ENCODE data around the gene VASH1. TPM values are rescaled to one million over a fixed set of nuclear protein-coding genes. Genes with fewer than 3 reads are reported as not detected.

Gene VASH1
- polyA plus RNA-seq, 1 donor = 16.4 TPM

DNA sequence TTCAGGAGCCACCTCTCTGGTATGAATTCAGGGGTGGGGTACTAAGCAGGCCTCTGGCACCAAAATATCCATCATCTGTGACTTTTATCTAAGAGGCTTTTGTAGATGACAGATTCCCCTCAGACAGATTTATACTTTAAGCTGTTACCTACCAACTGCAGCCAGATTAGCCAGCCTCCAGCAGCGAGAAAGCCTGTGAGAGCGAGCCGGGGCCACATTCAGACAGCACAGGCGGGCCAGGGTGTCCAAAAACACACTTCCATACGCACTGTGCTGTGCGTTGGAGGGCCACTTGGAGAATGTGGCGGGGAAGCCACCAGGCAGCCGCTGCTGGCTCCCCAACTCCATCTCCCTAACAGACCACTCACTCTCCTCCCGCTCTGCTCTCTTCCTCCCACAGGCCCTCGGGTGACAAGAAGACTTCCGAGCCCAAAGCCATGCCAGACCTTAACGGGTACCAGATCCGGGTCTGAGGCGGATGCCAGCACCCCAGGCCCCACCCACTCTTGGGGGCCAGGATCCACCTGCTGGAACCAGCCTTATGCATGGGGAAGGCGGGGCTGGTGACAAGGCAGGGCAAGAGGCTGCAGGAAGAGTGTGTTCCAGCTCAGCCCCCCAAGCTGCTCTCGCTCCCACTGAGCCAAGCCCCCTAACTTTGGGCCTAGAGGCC, 17.4 kb downstream of the VASH1 start:
- Histone ChIP-seq H3K4me1 (ENCODE audit: control insufficient read depth, insufficient read depth, low read length) (peaks cover 6% of the 10 kb centered on the region), H3K9me3 (ENCODE audit: control insufficient read depth, low read depth, low read length) (peaks cover 4% of the 10 kb centered on the region), H3K4me3 (ENCODE audit: low read length) (no peak overlapping the region), H3K27me3 (ENCODE audit: control insufficient read depth, insufficient read depth, low read length) (no peaks in the 10 kb centered on the region), H3K27ac (ENCODE audit: low read length) (no peak overlapping the region), H3K36me3 (ENCODE audit: control insufficient read depth, insufficient read depth, low read length) (peaks cover 36% of the 10 kb centered on the region)
- no CpG with 5 or more reads among the region's 16 CpGs for WGBS (ENCODE audit: insufficient coverage, low lambda C conversion rate)
- no peak for DNase-seq

DNA sequence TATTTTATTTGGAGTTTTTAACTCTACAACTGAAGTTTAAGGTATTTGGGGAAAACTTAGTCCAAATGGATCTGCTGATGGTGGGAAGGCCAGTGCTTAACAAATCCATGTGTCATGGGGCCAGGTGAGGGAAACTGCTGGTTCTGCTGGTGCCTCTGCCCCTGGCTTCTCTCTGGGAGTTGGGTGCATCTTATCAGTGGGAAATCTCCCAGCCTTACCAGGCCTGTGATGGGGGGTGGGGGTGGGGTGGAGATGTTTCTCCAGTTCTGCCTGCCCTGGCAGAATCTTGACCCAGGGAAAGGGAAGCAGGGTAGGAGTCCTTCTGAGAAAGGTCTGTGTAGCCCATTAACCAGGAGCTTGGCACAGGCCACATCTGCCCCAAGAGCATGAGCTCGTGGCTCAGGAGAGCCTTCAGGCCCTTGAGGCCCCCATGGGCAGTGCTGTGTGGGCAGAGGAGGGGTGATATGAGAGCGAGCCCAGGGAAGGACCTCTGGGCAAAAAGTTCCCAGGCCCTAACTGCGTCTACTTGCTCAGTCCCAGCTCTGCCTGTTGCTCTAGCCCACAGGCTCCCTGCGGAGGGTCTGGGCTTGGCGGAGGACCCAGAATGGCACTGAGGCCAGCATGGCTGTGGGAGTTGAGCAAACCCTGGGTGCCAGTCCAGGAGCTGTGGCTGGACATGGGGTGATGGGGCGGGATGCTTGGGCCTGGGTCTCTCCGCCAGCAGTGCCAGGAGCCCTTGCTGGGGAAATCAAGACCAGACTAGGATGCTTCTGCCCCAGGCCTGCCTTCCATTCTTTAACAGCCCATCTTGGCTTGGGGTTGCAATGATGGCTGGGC, 18.2 kb downstream of the VASH1 start:
- no peak for DNase-seq
- H3K9me3 ChIP-seq (ENCODE audit: control insufficient read depth, low read depth, low read length) = peaks cover 4% of the 10 kb centered on the region
- no CpG with 5 or more reads among the region's 7 CpGs for WGBS (ENCODE audit: insufficient coverage, low lambda C conversion rate)
- no peaks in the 10 kb centered on the region for H3K4me1 ChIP-seq (ENCODE audit: control insufficient read depth, insufficient read depth, low read length)
- no peak overlapping the region for H3K4me3 ChIP-seq (ENCODE audit: low read length)
- peaks cover 44% of the 10 kb centered on the region for H3K36me3 ChIP-seq (ENCODE audit: control insufficient read depth, insufficient read depth, low read length)
- H3K27me3 ChIP-seq (ENCODE audit: control insufficient read depth, insufficient read depth, low read length) = no peaks in the 10 kb centered on the region
- H3K27ac ChIP-seq (ENCODE audit: low read length) = no peak overlapping the region

DNA sequence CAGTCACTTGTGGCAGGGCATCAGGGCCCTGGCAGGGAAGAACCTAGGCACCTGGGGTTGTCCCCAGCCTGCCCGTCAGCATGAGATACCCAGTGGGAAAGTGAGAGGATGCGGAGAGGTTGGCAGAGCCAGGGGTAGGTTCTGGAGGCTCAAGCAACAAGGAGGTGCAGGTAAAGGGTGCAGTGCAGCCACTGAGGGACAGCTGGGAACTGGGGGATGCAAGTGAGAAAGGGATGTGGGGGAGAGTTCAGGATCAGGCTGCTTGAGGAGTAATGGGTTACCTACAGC, 18.7 kb downstream of the VASH1 start:
- WGBS (ENCODE audit: insufficient coverage, low lambda C conversion rate) = 100% methylated on average over 1 of the region's 2 CpGs
- Histone ChIP-seq H3K9me3 (ENCODE audit: control insufficient read depth, low read depth, low read length) (peaks cover 4% of the 10 kb centered on the region), H3K27me3 (ENCODE audit: control insufficient read depth, insufficient read depth, low read length) (no peaks in the 10 kb centered on the region), H3K36me3 (ENCODE audit: control insufficient read depth, insufficient read depth, low read length) (peaks cover 44% of the 10 kb centered on the region), H3K27ac (ENCODE audit: low read length) (no peak overlapping the region), H3K4me3 (ENCODE audit: low read length) (no peak overlapping the region), H3K4me1 (ENCODE audit: control insufficient read depth, insufficient read depth, low read length) (no peaks in the 10 kb centered on the region)
- no peak for DNase-seq

DNA sequence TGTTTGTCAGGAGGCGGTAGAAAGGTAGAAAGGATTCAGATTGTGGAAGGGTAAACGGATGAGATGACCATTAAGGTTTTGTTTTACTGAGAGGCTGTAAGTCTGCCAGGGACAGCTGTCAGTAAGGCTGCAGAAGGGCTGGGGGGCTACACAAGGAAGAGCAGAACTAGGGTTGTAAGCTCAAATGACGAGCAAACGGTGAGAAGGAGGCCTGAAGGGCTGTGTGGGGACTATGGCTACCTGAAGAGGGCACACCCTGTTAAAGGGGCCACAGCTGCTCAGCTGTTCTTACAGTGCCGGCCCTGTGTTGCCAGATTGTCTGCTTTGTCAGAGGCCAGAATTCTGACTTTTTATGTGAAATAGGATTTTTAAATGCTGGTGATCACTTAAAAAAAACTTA, 19.1 kb downstream of the VASH1 start:
- H3K27ac ChIP-seq (ENCODE audit: low read length) = no peak overlapping the region
- H3K9me3 ChIP-seq (ENCODE audit: control insufficient read depth, low read depth, low read length) = peaks cover 4% of the 10 kb centered on the region
- H3K4me1 ChIP-seq (ENCODE audit: control insufficient read depth, insufficient read depth, low read length) = no peaks in the 10 kb centered on the region
- 100% methylated on average over 2 of the region's 5 CpGs for WGBS (ENCODE audit: insufficient coverage, low lambda C conversion rate)
- H3K4me3 ChIP-seq (ENCODE audit: low read length) = no peak overlapping the region
- H3K36me3 ChIP-seq (ENCODE audit: control insufficient read depth, insufficient read depth, low read length) = peaks cover 46% of the 10 kb centered on the region
- no peak for DNase-seq
- no peaks in the 10 kb centered on the region for H3K27me3 ChIP-seq (ENCODE audit: control insufficient read depth, insufficient read depth, low read length)

DNA sequence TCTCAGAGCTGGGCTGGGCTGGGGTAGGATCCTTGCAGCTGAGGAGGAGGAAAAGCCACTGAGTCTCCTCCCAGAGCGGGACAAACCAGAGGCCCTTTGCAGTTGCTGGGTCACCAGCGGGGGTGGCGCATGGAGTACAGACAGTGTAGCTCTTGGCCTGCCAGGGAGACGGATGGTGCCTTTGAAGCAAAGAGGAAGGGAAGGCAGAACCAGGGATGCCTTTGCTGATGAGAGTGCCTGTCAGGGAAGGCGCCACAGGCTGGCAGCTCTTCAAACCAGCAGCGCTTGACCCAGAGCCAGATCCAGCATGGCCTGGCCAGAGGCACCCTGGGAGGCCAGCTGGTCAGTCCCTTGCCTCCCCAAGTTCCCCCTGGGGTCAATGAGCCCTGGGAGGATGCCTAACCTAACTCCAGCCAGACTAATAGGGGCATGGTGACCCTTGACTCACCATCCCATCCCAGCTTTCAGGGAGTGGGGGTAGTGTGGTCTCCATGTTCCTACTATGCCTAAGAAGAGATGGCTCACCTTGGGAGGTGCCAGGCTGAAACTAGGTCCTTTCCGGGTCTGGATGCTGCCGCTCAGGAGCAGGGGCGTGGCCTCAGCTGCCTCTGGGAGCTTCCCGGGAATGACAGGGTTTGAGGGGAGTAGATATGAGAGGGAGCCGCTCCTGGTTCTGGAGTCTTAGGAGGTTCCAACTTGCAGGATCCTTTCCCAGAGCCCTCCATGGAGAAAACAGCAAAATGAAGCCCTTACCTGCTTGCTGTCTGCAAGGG, 19.8 kb downstream of the VASH1 start:
- peaks cover 50% of the 10 kb centered on the region for H3K36me3 ChIP-seq (ENCODE audit: control insufficient read depth, insufficient read depth, low read length)
- no peak overlapping the region for H3K27ac ChIP-seq (ENCODE audit: low read length)
- no peak for DNase-seq
- no peaks in the 10 kb centered on the region for H3K27me3 ChIP-seq (ENCODE audit: control insufficient read depth, insufficient read depth, low read length)
- H3K4me1 ChIP-seq (ENCODE audit: control insufficient read depth, insufficient read depth, low read length) = no peaks in the 10 kb centered on the region
- no peak overlapping the region for H3K4me3 ChIP-seq (ENCODE audit: low read length)
- no peaks in the 10 kb centered on the region for H3K9me3 ChIP-seq (ENCODE audit: control insufficient read depth, low read depth, low read length)
- WGBS (ENCODE audit: insufficient coverage, low lambda C conversion rate) = no CpG with 5 or more reads among the region's 11 CpGs

DNA sequence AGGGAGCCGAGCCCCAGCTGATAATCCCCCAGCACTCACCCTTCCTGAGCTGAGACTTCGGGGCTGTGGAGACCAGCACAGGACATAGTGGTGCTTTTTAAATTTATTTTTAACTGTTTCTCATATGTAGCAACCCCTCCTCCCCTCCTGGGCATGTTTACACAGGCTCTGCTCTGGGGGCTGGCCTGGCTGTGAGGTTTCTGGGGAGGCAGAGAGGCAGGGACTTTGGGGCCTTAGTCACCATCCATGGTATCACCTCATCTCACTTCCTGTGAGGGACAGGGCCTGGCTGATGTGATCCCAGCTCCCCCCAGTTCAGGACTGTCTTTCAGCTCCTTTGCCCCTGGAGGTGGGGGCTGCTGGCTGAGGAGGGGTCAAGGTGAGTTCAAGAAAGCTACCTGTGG, 20.4 kb downstream of the VASH1 start:
- no peaks in the 10 kb centered on the region for H3K9me3 ChIP-seq (ENCODE audit: control insufficient read depth, low read depth, low read length)
- DNase-seq = no peak
- H3K27ac ChIP-seq (ENCODE audit: low read length) = no peak overlapping the region
- no peak overlapping the region for H3K4me3 ChIP-seq (ENCODE audit: low read length)
- no CpG with 5 or more reads among the region's 2 CpGs for WGBS (ENCODE audit: insufficient coverage, low lambda C conversion rate)
- no peaks in the 10 kb centered on the region for H3K4me1 ChIP-seq (ENCODE audit: control insufficient read depth, insufficient read depth, low read length)
- H3K27me3 ChIP-seq (ENCODE audit: control insufficient read depth, insufficient read depth, low read length) = no peaks in the 10 kb centered on the region
- peaks cover 54% of the 10 kb centered on the region for H3K36me3 ChIP-seq (ENCODE audit: control insufficient read depth, insufficient read depth, low read length)

DNA sequence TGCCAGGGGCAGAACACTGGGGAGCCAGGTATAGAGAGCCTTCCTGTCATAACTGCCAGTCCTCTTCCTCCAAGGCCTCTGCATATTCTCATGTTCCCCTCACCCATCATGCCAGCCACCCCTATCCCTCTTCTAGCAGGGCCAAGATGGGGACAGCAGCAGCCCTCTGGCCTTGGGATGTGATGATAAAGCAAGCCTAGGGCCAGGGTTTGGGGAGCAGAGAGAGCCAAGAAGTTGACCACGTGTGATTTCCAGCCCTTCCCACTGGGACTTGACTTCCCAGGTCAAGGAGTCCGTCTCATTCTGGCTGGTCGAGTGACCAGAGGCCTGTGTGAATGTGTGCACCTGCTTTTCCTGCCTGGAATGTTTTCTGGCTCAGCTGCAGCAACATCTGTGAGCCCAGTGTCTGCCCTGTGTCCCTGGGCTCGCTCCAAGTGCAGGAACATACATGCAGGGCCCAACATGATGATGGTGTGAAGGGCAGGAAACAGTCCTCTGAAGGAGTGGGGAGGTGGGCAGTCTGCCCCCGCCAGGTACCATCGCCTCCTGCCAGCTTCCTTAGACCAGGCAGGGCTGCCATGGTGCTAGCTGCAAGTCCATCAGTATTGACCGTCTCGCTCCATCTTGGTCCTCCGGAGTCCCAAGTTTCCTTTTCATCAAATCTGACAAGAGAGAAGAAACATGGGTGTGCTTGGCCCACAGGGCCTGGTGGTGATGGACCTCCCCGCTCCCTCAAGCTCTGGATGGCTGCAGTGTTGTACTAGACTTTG, 21.0 kb downstream of the VASH1 start:
- Histone ChIP-seq H3K27me3 (ENCODE audit: control insufficient read depth, insufficient read depth, low read length) (no peaks in the 10 kb centered on the region), H3K36me3 (ENCODE audit: control insufficient read depth, insufficient read depth, low read length) (peaks cover 59% of the 10 kb centered on the region), H3K4me3 (ENCODE audit: low read length) (no peak overlapping the region), H3K27ac (ENCODE audit: low read length) (no peak overlapping the region), H3K4me1 (ENCODE audit: control insufficient read depth, insufficient read depth, low read length) (no peaks in the 10 kb centered on the region), H3K9me3 (ENCODE audit: control insufficient read depth, low read depth, low read length) (no peaks in the 10 kb centered on the region)
- WGBS (ENCODE audit: insufficient coverage, low lambda C conversion rate) = 80% methylated on average over 1 of the region's 10 CpGs
- DNase-seq = no peak

DNA sequence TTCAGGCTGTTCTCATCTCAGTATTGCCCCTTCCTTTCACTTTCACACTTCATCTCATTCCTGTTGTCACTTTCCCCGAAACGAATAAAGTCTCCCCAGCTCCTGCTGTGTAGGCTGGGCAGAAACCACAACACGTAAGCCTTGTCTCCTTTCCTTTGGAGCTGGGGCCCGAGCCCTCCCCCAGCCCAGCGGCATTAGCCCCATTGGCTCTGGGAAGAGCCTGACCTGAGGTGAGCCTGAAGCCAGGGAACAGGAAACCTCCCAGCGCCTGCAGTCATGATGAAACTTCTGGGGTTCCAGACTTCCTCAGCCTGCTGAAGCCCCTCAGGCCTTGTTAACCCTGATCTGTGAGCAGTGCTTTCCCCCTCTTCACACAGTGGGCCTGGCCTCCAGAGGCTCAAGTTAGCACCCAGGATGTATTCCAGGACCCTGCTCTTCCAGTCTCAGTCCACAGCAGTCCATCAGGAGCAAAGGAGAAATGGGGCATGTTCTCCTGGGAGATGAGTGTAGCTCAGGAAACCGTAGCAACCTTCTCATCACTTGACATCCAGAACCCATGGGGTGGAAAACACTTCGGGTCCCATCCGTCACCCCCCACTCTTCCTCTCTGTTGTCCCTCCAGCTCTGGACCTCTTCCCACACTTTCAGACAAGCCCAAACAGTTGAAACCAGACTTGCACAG, 21.8 kb downstream of the VASH1 start:
- H3K9me3 ChIP-seq (ENCODE audit: control insufficient read depth, low read depth, low read length) = no peaks in the 10 kb centered on the region
- no peak overlapping the region for H3K27ac ChIP-seq (ENCODE audit: low read length)
- no peaks in the 10 kb centered on the region for H3K27me3 ChIP-seq (ENCODE audit: control insufficient read depth, insufficient read depth, low read length)
- peaks cover 67% of the 10 kb centered on the region for H3K36me3 ChIP-seq (ENCODE audit: control insufficient read depth, insufficient read depth, low read length)
- WGBS (ENCODE audit: insufficient coverage, low lambda C conversion rate) = 100% methylated on average over 2 of the region's 9 CpGs
- no peak for DNase-seq
- H3K4me1 ChIP-seq (ENCODE audit: control insufficient read depth, insufficient read depth, low read length) = no peaks in the 10 kb centered on the region
- no peak overlapping the region for H3K4me3 ChIP-seq (ENCODE audit: low read length)

DNA sequence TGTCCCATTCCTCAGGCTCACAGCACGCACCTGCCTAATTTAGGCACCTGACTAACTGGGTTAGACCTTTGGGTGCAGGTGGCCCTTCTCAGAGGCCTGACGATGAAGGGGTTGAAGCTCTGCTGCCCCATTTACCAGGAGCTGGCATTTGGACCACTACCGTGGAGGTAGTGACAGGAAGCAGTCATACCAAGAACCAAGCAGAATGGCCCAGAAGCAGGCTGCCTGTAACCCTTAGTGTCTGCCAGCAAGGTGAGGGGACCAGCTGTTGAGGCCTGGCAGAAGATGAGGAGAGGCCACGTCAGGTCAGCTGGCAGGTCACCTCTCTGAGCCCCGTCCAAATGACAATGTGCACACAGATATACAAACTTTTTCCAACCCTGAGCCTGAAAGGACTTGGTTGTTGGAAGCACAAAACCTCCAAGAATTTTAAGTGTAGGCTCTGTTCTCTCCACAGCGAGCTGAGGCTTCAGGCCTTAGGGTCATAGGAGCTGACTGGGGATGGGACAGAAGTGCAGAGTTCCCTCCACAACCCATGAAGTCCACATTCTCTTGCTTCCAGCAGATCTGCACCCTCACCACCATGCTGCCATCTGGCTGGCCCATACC, 23.1 kb downstream of the VASH1 start:
- H3K4me3 ChIP-seq (ENCODE audit: low read length) = no peak overlapping the region
- H3K4me1 ChIP-seq (ENCODE audit: control insufficient read depth, insufficient read depth, low read length) = no peaks in the 10 kb centered on the region
- H3K27me3 ChIP-seq (ENCODE audit: control insufficient read depth, insufficient read depth, low read length) = no peaks in the 10 kb centered on the region
- DNase-seq = no peak
- H3K9me3 ChIP-seq (ENCODE audit: control insufficient read depth, low read depth, low read length) = no peaks in the 10 kb centered on the region
- no peak overlapping the region for H3K27ac ChIP-seq (ENCODE audit: low read length)
- peaks cover 74% of the 10 kb centered on the region for H3K36me3 ChIP-seq (ENCODE audit: control insufficient read depth, insufficient read depth, low read length)
- no CpG with 5 or more reads among the region's 6 CpGs for WGBS (ENCODE audit: insufficient coverage, low lambda C conversion rate)

Measured in large intestine (tissue), 3 donors.